SH-SY5Y (cell line): Measurements from ENCODE around the gene CDH7.
A peak's percentile ranks its signal among the peaks of the same experiment; 100 is the strongest.

Source experiments
- GATA2 ChIP-seq: IDR thresholded peaks from 2 replicates; pipeline ENCODE4 v1.6.1; 2011; ENCODE audit warnings: mild to moderate bottlenecking, low read depth, low read length
- GATA3 ChIP-seq: IDR thresholded peaks from 2 replicates; pipeline ENCODE4 v1.6.1; 2011; ENCODE audit warnings: low read depth, mild to moderate bottlenecking, low read length, moderate library complexity

Gene CDH7, protein sequence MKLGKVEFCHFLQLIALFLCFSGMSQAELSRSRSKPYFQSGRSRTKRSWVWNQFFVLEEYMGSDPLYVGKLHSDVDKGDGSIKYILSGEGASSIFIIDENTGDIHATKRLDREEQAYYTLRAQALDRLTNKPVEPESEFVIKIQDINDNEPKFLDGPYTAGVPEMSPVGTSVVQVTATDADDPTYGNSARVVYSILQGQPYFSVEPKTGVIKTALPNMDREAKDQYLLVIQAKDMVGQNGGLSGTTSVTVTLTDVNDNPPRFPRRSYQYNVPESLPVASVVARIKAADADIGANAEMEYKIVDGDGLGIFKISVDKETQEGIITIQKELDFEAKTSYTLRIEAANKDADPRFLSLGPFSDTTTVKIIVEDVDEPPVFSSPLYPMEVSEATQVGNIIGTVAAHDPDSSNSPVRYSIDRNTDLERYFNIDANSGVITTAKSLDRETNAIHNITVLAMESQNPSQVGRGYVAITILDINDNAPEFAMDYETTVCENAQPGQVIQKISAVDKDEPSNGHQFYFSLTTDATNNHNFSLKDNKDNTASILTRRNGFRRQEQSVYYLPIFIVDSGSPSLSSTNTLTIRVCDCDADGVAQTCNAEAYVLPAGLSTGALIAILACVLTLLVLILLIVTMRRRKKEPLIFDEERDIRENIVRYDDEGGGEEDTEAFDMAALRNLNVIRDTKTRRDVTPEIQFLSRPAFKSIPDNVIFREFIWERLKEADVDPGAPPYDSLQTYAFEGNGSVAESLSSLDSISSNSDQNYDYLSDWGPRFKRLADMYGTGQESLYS

DNA sequence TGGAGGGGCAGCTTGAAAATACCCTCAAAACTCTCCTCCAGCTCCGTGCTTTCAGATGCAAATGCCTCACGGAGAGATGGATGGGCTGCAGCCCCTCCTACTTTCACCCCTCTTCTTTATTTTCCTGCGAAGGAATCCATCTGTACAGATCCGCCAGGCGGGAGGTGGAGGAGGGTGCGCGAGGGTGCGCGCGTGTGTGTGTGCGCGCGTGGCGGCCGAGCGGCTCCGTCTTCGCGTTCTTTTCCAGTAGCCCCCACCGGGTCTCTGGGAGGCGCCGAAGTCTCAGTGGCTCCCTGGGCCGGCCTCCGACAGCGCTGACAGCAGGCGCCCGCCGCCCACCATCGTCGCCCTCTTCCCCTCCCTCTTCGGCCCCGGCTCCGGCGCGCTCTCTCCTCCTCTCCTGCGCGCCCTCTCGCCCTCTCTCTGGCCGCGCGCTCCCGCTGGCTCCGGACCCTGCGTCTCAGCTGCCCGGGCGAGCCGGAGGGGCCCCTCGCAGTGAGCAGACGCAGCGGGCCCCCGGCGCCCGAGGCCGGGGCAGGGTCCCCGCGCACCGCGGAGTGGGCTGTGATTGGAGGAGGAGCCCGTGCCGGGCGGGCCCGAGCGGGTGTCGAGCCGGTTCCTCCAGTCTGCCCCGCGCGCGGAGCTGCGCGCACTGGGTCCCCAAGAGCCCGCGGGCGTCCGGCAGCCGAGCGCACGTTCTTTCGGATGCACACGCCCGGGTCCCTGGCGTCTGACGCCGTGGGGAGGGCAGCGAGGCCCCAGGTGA lies at the start of gene CDH7:
Gene CDH7 (plus strand): TSS at position 624 of the 766 bp plus-strand sequence. CDS start 11,831 bp downstream, outside the sequence.
- TF ChIP-seq GATA2 (no peak), GATA3 (no peak)

DNA sequence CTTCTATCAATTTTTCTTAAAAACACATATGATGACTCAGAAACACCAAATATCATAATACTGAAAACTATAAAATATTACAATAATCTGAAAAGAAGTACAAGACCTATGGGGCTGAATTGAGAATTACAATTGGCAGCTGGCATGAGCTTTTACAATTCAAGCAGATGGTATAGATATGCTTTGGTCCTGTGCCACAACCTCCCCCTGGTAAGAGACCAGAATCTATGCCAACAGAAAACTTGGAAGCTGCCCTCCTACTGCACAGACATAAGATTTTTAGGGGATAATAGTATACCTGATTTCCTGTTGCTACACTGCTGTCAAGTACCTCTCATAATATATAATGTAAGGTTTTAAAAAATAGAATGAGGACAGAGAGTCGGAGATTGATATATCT lies 46.8 kb upstream of the CDH7 start:
- no peak for TF ChIP-seq GATA2
- TF ChIP-seq GATA3, result no peak

DNA sequence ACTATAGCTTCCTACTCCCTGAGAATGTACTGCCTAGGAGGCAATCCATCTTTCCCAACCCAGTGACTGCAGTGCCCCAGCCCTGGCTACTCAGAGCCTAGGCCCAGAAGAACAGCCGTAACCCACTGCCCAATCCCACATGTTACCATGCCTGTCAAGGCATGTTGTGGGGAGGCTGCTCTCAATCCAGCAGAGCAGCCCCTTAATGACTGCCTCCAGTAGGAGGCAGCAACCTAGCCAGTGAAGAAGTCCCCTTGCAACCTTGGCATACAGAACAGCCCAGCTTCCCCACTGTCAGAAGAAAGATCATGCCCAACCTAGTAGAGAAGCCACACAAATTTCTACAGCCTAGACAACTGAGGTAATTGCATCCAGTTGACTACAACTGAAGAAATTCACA lies 44.2 kb upstream of the CDH7 start:
- TF ChIP-seq GATA3 (no peak), GATA2 (no peak)

DNA sequence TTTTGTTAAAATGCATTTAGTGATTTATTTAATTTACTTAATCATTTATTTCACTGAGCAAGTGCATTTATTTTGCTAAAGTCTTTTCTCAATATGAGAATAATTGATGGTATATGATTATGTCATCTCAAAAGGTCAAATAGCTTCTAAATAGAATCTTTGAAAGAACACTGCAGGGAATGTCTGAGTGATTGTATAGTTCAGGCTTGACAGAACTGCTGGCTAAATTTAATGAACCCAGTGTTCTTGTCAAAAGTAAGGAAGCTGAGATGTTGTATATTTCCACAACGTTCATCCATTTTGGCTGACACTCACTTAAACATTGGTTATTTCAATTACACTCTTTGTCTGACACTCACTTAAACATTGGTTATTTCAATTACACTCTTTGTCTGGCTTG lies 39.3 kb upstream of the CDH7 start:
- TF ChIP-seq GATA2, result no peak
- no peak for TF ChIP-seq GATA3

DNA sequence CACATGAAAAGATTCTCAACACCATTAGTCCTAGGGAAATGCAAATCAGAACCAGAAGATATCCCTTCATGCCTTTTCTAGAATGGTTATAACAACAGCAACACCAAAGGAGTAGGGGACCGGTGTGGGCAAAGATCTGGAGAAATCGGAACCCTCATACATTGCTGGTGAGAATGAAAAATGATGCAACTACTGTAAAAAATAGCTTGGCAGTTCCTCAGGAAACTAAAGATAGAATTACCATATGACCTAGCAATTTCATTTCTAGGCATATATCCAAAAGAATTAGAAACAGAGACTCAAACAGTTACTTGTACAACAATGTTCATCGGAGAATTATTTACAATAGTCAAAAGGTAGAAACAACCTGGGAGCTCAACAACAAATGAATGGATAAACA lies 29.2 kb upstream of the CDH7 start:
- TF ChIP-seq GATA2, result no peak
- TF ChIP-seq GATA3, result no peak

DNA sequence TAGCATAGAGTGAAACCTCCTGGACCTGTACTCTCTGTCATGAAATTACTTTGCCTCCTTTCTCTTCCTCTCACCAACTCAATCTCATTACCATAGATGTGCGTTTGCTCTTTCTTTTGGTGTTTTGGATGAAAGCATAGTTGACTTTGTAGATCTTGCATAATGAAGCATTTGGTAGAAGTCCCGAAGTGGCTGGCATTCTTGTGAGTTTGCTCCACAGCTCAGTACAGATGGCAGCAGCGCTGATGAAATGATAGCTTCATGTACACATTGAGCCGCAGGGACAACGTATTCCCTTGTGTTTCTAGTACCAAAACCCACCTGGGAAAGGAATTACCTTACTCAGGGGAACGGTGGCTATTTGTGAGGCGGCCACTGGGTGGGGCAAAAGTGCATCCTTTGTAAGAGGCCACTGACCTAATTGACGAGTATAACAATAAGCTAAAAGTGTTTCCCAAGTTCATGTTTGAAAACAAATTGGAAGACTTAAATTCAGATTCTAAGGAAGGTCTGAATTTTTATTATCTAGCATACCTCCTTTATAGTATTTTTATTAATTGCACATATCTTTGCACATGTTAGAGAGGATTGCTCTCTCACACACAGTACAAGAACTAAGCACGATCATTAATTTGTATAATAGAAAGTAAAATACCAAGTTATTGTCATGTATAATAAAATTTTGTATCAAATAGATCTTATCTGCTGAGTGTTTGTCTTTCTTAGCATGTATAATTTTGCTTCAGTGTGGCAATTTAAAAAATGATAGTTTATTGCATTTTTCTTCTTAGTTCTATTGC lies 25.4 kb upstream of the CDH7 start:
- no peak for TF ChIP-seq GATA2
- no peak for TF ChIP-seq GATA3

DNA sequence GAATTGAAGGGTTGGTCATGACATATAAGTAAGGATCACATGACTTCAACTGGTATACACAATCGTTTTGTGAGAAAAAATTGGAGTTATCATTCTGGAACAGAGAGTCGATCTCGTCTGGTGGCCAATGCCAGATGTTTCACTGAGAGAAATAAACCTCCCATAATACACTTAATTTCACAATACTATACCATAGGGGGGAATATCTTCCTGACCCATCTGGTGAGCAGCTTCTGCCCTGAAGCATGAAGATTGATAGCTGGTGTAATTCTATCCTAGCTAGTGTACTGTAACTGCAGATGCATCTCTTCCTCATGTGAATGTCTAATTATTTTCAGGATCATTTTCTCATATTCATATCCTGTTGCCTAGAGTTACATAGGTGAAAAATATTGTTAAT lies 15.7 kb upstream of the CDH7 start:
- peak; percentile 79 for TF ChIP-seq GATA2
- peak; percentile 72 for TF ChIP-seq GATA3

DNA sequence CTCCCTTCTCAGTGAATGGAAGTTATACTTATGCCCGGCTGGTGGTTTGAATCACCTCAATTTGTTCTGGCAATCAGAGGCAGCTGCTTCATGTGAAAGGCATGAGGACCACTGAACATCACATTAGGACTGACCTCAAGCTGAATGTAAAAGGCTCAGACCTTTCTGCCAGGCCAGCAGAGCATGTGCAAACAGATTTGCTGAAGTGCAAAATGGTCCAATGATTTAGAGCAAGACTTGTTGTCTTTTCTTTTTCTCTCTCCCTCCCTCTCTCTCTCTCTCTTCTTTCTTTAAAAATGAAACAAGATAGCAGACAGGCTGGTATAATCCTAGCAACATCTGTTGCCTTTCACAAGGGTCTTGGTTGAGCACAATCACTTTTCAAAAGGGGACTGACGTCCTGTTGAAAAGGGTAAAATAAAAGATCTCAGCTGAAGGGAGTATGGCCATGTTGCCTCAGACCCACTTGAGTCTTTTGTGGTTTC lies 13.3 kb upstream of the CDH7 start:
- TF ChIP-seq GATA3 (no peak), GATA2 (no peak)

DNA sequence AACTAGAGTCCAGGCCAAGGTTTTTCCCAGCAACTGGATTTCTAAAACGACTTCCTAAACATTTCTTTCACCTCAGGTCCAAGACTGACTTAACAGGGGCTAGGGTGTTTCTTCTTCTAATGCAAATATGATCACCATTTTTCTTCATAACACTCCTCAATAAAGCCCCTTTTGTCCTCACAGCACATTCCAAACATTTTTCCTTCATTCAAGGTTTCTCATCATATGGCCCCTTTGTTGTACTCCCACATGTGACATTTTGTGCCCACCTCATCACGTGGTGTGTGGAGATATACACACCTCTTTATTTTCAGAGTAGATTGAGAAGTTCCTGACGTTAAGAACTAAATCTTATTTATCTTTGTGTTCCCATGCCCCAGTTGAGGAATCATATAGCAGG lies 3.9 kb upstream of the CDH7 start:
- TF ChIP-seq GATA3, result no peak
- no peak for TF ChIP-seq GATA2

DNA sequence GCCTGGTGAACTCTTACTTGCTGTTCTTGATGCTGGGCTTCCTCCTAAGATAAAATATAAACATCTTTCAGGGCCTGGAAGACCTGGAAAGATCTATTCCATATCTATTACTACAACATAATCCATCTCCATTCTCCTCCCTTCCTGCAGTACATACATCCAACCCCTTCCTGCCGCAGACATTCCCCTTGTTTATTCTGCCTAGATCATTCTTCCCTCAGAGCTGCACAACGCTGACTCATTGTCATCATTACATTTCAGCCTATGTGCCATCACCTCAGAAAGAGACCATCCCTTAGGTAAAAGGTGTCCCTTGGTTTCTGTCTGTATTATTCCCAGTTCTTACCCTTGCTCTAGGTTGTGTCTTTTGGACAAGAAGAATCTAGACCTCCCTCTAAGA lies 2.5 kb upstream of the CDH7 start:
- TF ChIP-seq GATA2 (no peak), GATA3 (no peak)

DNA sequence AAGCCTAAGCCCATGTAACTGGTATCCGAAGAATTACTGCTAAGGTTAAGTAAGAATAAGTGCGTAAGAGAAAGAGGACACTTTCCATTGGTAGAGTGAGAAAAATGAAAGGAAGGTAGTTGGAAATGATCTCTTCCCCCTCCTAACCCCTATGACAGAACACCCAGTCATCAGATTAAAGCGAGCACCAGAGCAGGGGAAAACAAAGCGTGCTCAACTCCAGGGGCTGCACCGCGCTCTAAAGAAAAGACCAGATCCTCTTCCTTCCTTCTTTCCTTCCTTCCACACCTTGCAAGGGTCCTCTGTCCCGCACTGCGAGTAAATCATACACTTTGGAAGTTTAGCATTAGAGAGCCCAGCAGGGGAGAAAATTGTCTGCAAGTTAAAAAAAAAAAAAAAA lies 971 bp upstream of the CDH7 start:
- no peak for TF ChIP-seq GATA3
- TF ChIP-seq GATA2, result no peak

DNA sequence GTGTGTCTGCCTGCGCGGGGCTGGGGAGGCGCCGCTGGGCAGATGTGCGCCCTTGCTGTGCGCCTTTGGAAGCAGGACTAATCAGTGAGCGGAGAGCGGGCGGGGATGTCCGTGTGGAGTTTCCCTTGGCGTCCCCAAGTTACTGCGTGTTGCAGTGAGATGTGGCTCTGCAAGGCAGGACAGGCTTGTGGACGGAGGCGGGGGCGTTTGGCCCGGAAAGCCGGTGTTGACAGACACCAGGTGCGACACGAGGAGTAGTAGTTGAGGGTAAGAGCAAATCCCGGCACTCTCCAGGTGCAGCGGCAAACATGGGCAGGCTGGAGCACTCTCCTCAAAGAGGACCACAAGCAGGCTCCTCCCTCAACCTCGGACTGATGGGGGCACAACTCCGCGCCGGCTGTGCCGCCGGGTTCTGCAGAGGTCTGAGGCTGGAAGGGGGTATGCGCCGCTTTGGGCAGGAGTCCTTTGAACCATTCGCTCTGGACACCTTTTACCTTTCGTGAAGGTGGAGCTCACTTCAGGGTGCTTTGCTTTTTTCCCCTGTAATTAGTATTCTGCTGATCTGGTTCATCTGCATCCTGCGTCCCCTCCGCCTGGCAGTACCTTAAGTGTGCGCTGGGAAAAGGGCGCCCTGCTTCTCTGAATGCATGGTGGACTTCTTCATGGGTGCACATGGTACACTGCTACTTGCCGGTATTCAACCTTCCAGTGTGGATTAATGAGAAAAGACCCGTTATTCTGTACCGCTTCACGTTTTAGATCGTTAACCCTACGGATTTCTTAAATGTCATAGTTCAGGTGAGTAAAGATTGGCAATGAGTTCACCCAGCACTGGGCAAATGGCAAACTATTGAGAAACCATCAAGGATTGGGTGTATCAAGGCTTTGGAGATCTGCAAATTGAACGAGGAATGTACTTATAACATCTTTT lies 608 bp downstream of the CDH7 start:
- no peak for TF ChIP-seq GATA3
- no peak for TF ChIP-seq GATA2
